ENCODE data around the gene GPD1.
A peak's percentile ranks its signal among the peaks of the same experiment; 100 is the strongest.

Gene GPD1

DNA sequence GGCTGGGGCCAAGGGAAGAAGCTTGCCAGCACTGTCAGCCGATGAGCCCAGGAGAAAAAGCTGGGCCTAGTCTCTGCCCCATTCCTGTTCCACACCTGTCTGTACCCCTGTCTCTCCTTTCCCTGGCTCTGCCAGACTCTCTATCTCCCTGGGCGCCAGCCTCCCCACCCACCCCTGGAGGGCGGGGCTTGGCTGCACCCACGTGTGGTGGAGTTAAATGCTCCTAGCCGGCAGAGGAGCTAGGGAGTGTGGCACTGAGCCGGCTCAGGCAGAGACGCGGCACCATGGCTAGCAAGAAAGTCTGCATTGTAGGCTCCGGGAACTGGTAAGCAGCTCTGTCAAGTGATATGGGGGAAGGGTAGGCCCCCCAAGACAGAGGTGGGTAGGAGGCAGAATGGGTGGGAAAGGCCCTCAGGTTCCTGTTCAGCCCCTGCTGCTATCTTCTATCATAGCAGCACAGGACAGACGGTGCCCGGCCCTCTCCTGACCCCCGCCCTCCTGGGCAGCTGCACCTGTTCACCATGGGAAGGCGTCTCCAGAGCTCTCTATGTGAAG is at the start of gene GPD1:
GPD1 (plus strand) TSS at position 242 of the 555 bp plus-strand sequence; CDS start at position 285, 43 bp downstream.
- DNase-seq: no peak

DNA sequence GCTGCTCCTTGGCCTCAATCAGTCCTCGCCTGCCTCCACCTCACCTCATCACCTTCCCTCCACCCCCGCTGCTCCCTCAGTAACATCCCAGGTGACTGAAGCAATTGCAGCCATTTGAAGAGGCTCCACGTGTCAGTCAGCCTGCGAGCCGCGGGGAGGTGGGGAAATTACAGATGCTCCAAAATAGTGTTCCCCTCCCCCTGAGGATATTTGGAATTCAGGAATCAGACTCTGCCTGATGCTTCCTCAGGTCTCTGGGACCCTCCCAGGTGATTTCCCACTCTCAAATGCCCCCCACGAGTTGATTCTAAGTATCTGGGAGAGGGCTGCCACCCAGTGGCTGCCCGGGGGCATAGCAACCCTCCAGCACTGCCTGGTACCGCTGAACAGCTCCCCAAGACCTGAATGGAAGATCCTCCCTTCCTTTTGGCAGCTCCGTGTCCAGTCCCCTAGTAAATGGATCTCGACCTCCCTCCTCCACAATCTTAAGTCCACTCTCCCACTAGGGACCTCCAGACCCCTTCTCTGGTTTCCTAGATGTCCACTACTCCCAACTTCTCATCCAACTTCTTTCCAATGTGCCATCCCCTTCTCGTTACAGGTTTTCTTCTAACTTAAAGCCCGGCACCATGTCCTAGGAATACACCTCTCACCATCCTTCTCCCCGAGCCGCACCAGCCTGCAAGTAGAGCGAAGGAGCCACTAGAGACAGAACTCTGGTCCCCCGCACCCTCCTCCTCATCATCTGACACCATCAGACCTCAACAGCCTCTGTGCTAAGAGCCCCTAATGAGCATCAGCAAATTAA is 47.8 kb upstream of the GPD1 start:
- DNase-seq: peak; percentile 44

DNA sequence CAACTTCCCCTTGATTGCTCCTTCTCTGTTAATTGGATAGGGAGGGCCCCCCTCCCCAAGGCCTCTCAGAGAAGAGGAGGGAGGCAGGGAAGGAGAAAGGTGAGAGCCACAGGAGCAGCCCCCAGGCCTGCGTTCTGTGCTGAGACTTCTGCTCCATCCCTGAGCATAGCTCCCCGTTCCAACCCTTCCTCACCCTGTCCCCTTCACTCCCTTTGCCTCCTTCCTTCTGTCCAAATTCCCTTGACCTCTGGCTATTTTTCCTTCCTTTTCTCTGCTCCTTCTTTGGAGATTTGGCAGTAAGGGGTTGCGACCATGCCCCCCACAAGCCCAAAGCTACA is 47.2 kb upstream of the GPD1 start:
- no peak for DNase-seq

DNA sequence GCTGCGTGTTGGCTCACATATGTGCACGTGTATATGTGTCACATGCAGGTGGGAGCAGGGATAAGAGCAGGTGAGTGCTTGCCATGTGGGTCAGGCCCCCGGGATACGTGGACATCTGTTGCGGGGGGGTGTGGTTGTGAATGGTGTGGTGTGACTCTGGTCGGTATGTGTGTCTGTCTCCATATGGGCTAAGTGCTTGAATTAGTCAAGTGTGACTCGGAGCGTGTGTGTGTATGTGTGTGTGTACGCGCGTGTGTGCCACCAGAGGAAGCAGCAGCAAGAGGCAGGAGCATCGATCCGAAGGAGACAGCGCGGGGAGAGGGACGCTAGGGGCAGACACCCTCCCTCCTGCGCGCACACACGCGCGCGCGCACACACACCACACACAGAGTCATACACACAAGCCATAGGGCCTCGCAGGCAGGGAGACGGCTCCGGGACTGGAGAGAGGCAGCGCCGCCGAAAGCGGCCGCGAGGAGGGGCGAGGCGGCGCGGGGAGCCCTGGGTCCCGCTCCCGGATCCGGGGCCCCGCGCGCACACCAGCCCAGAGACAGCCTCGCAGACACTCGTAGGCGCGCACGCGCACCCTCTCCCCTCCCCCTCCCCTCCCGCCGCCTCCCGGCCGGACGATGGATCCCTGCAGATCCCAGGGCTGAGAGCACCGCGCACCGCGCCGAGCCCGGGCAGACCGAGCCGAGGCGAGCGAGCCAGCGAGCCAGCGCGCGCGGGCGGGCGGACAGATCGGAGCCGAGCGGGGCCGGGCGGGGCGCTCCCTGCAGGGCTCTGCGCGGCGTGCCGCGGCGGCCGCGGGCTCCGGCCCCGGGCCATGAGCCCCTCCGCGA is 46.6 kb upstream of the GPD1 start, which contains the start of gene ASIC1:
ASIC1 (plus strand) TSS at position 597 of the 842 bp plus-strand sequence. CDS start 1,171 bp downstream, outside the sequence.
- DNase-seq: peak; percentile 36

DNA sequence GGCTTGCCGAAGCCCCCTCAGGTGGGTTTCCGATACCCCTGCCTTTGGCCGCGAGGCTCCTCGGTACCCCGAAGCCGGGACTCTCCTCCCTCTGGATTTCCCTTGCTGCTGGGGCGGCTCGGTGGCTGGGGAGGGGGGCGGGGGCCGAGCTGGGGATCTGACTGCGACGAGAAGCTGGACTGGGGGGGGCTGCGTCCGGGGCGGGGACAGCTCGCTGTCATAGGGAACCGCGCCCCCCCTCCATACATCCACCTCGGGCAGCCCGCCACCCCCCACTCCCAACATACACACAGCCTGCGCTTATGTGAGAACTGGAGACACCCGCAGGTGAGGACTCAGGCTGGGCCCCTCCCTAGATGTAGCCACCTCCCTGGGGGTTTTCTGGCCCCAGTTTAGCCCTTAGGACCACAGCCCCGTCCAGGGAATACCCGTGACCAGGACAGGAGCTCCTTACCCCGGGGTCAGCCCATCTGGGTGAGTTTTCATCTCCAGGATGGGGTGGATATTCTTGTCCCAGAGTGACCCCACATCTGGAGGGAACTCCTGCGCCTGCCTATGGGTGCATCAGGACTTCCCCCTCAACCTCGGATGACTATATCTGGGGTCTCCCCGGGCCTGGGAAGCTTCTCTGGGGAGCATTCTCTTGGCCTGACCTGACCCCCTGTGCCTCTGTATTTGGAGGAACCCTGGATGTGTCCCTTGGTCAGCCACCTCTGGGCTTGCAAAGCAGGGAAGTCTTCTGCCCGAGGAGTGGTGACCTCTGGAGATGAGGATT is 45.7 kb upstream of the GPD1 start:
- DNase-seq: no peak

DNA sequence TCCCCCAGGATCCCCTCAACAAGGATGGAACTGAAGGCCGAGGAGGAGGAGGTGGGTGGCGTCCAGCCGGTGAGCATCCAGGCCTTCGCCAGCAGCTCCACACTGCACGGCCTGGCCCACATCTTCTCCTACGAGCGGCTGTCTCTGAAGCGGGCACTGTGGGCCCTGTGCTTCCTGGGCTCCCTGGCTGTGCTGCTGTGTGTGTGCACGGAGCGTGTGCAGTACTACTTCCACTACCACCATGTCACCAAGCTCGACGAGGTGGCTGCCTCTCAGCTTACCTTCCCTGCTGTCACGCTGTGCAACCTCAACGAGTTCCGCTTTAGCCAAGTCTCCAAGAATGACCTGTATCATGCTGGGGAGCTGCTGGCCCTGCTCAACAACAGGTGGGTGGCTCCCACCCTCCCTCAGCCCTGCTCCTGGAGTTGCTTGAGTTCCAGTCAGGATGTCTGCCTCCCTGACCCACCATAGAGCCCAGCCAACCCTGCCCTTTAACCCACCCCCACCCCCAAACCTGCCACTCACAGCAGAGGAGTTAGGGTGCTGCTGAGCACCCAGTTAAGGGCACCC is 45.0 kb upstream of the GPD1 start:
- no peak for DNase-seq

DNA sequence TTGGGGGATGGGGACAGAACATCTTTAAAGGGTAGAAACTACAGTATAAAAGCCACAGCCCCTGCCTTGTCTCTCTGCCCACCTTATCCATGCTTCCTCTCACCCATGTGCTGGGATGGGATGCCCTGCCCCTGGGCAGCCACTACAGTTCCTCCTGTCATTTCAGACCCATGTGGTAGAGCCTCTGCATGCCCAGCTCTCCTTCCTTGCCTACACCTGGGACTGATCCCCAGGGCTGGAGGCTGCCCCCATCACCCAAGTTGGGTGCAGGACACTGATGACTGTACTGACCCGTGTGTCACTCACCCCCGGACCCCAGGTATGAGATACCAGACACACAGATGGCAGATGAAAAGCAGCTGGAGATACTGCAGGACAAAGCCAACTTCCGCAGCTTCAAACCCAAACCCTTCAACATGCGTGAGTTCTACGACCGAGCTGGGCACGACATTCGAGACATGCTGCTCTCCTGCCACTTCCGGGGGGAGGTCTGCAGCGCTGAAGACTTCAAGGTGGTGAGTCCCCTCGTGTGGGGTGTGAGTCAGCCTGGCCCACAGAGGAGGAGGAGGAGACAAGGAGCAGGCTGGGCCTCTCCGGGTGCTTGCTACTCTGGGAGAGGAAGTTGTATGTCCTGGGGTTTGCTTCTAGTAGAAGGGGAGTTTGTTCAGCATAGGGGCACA is 44.2 kb upstream of the GPD1 start:
- DNase-seq: peak; percentile 34

DNA sequence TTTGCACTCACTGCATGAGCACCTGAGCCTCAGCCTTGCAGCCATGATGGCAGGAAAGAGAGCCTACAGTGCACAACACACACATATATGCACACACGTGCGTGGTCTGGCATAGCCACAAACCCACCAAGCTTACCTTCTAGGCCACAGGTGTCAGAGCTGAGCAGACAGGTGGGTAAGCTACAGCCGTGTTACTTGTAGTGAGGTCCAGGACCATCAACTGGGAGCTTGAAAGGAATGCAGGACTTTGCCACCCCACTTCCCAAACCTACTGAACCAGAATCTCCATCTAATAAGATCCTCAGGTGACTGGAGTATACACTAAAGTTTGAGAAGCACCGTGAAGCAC is 43.7 kb upstream of the GPD1 start:
- DNase-seq: no peak

DNA sequence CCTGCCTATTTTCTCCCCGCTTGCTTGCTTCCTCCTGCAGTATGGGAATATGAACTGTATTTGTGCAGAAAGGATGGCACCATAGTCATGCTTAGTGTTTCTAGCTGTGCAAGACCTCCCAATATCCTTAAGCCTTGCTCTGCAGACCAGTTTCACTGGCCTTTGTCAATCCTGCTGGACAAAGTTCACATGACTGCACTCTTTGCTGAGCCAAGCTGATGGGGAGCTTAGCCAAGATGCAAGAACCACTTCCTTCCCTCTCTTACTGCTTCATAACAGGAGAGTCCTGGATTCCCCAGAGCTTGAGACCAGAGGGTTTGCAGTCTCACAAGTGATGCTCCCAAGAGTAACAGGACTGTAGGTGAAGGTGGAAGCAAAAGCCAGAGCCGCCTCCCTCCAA is 42.6 kb upstream of the GPD1 start:
- DNase-seq: no peak

DNA sequence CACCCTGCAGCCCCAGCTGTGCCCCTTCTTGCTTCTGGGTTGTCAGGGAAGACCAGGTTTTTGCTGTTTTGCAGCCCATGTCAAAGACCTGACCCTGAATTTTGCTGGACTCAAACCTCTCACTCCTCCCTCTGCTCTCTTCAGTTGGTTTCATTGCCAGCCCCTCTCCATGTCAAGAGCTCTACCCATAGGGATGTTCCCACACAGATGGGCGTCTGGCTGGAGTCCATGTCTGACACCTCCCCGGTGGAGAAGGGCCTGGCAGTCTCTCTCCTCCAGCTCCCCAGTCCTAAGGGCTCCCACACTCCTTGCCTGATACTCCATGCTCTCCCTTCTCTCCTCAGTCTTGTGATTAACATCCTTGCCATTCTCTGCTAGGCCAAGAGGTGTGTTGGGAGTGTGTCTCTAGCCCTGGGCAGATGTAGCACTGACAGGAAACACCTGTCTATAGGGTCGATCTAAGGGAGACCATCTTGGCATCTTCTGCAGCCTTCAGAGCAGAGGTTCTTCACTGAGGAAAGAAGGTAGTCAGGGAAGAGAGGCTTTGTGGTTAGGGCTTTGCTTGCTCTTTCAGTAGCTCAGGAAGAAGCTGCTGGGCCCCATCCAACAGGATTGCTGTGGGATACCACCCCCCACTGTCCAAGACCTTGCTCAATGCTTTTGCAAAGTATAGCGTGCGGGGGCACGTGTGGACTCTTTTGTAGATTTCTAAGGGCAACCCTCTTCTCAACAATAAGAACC is 41.7 kb upstream of the GPD1 start:
- DNase-seq: no peak

DNA sequence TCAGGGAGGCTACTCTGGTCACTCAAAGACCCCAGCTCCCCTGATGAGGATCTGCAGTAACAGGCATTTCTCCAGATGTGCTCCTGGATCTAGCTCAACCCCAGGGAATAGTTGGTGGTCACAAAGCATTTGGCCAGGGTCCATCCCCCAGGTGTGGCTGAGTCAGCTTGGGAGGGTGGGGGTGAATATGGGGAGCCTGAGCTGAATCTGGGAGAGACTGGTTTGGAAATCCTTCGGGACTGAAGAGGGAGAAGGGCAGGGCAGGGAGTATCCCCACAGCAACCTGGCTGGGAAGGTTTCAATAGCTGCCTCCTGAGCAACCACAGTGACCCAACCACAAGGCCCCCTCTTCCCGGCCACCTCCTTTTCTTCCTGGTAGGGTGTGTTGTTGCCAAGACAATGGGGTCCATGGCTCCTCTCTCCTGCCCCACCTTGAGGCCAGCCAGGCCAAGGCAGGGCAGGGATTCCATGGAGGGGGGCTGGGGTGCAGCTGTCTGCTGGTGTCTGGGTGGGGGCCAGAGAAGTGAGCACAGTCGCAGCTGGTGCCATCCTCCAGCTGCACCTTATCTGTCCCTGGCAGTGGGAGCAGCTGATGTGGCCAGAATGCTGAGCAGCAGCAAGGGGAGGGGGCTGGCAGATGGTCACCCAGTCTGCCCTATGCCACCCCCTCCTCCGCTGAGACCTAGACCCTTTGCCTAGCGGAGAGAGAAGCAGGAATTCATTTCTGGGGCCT is 40.9 kb upstream of the GPD1 start:
- no peak for DNase-seq

DNA sequence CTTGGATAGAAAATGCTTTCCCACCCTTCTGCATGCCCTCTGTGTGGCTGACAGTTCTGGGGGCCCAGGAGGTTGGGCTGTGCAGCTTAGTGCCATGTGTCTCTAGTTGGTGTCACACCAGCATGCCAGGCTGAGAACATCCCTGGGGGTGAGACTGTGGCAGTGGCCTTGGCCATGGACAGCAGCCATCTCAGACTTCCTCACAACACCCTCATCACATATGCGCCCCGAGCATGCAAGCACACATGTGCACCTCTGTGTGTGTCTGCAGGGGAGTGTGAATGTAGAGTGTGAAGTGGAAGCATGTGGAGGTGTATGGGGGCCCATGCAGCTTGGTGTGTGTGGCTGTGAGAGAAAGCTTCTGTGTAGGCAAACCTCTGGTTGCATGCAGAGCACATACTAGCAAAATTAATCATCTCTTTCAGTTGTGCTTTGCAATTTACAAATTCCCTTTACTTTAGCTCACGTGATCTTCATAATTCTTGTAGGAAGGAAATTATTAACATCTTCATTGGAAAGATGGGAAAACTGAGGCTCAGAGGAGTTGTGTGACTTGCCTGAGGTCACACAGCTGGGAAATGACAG is 38.0 kb upstream of the GPD1 start:
- DNase-seq: no peak

DNA sequence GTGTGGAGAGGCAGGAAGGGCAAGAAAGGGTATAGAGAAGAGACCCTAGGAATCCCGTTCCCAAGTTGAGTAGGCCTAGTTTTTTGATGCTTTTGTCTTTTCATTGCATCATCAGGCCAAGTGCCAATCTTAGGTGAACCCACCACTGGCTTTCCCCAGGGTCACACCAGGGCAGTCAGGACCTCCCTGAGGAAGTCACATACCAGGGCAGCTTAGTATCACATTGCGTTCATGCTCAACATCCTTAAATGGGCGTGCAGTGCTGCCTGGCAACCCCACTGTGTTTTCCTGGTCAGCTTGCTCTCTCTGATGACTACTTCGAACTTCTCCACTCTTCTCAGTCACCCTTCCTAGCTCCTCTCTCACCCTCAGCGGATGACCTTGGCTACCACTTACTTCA is 37.4 kb upstream of the GPD1 start:
- DNase-seq: peak; percentile 31

DNA sequence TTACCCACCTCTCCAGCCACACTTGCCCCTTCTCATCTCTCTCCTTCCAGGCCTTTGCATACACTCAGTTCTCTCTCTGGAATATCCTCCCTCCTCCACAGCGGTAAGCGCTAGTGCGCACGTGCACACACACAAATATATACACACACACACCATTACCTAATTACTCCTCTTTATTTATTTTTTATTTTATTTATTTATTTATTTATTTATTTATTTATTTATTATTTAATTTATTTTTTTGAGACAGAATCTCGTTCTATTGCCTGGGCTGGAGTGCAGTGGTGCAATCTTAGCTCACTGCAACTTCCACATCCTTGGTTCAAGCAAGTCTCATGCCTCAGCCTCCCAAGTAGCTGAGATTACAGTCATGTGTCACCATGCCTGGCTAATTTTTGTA is 34.7 kb upstream of the GPD1 start:
- DNase-seq: no peak

DNA sequence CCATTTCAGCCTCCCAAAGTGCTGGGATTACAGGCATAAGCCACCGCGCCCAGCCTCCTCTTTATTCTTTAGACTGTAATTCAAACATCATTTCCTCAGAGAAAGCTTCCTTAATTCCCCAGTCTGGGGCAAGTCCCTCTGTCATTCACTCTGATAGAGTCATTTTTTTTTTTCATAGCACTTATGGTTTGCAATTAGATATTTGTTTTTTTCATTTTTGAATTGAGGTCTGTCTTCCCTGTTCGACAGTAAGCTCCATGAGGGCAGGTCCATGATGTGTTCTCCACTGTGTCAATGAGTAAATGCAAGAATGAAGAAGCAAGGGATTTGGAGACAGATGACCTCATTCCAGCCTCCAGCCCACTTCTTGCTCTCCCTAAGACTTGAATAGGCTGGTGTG is 34.3 kb upstream of the GPD1 start:
- DNase-seq: no peak

DNA sequence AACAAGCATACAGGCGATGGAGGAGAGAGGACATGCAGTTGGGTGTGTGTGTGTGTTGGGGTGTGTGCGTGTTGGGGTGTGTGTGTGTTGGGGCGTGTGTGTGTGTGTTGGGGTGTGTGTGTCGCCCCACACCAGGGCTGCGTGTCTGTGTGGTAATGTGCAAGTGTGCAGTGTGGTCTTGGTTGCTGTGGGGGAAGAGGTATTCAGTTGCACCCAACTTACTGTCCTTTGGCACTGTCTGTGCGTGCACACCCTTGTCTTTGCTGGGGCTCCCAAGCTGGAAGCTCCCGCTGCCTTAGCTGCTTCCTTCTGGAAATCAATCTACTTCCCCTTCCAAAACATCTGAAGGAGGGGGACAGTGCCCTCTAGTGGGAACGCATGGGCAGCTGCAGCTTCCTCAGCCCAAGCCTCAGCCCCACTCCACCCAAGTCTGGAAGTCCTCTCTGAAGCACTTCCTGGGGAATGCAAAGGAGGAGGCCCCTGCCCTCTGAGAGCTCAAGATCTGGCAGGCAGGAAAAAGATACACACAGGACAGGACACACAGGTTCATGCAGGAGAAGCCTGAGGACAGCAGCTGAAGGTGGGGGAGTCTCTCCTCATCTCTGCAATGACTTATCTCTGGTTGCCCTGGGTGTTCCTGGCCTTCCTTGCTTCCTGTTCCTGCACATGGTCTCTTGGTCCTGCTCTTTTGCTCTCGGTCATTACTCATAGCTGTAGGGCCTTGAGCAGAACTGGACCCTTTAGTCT is 33.3 kb upstream of the GPD1 start:
- DNase-seq: peak; percentile 59

DNA sequence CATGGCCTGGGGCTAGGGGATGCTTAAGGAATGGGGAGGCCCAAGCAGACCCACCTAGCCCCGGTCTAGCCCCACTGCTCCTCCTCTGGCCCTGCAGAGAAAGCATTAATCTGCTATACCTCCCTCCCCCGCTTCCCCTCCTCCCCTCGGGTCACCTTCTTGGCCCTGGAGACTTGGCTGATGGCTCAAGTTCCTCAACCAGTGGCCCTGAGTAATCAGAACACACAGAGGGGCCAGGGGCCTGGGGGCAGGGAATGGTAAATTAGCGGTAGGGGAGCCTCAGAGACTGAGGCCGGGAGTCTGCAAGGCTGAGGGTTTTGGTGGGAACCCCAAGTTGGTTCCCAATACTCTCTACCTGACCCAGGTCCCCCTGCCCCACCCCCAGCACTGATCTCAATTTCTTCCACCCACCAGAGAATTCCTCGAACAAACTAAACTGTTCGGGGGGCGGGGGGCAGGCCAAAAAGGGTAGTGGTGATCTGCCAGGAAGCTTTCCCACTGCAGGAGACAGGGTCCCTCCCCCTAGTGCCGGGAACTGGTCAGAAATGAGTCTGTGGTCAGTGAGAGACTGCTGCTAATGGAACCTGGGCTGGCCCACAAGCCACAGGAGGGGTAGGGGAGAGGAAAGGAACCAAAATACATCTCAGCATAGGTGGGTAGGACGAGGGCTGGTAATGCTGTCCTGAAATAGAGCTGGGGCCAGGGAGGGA is 31.5 kb upstream of the GPD1 start:
- DNase-seq: no peak

DNA sequence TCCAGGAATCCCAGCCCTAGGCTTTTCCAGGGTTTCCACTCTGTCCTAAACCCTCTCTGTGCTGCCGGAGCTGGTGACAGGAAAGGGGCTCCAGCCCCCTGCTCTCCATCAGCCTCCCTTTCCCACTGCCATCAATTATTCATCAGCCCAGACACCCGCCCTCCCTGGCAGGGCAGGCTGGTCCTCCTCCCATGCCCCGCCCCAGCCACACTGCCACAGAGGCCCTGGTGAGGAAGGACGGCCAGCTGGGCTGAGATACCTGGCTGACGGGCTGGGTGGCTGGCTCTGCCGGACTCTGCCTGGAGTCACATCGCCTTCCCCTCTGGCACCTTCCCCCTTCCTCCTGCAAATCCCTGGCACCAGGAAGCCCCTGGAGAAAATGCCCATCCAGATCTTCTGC is 30.6 kb upstream of the GPD1 start:
- DNase-seq: no peak

DNA sequence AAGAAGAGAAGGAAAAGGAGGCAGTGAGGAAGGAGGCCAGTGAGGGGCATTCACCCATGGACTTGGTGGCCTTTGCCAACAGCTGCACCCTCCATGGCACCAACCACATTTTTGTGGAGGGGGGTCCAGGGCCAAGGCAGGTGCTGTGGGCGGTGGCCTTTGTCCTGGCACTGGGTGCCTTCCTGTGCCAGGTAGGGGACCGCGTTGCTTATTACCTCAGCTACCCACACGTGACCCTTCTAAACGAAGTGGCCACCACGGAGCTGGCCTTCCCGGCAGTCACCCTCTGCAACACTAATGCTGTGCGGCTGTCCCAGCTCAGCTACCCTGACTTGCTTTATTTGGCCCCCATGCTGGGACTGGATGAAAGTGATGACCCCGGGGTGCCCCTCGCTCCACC is 30.1 kb upstream of the GPD1 start:
- DNase-seq: no peak
